ENCODE measurements around the gene GRHPR. TPM values are rescaled to one million over a fixed set of nuclear protein-coding genes. Genes with fewer than 3 reads are reported as not detected.

Gene GRHPR
- total and polyA plus RNA-seq, 8 donors, result 75.2 to 120 (median 103) TPM

DNA sequence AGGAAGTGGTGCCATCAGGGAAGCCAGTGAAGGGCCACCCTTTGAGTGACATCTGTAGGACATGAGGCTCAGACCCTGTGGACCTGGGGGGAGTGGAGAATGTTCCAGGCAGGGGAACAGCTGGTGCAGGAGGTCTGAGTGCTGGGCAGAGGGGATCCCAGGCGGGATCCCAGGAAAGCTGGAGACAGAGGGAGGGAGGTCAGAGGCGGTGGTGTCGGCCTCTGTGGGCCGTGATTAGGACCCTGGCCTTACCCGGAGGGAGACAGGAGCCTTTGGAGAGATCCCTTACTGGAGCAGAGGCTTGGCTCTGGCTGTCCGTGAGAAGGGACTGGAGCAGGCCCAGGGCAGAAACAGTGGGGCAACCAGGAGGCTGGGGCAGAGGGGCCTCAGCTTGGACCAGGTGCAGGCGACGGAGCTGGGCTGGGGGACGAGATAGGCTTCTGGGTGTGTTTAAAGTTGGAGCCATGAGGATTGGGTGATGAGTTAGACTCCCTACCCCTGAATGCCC, 12.1 kb upstream of the GRHPR start:
- no peak for TF ChIP-seq CTCF (IDR thresholded peaks at IDR 0.05)
- no peak overlapping the region for H3K4me3 ChIP-seq
- H3K27me3 ChIP-seq, result no peaks in the 10 kb centered on the region
- H3K36me3 ChIP-seq, result no peaks in the 10 kb centered on the region
- H3K4me1 ChIP-seq, result peaks cover 2 to 6% of the 10 kb centered on the region in 2 donors
- ATAC-seq, result no peak
- no peak for DNase-seq
- no peak overlapping the region for H3K27ac ChIP-seq
- no peaks in the 10 kb centered on the region for H3K9me3 ChIP-seq
- intact Hi-C loops (cut with DNase I), result no loop called here

DNA sequence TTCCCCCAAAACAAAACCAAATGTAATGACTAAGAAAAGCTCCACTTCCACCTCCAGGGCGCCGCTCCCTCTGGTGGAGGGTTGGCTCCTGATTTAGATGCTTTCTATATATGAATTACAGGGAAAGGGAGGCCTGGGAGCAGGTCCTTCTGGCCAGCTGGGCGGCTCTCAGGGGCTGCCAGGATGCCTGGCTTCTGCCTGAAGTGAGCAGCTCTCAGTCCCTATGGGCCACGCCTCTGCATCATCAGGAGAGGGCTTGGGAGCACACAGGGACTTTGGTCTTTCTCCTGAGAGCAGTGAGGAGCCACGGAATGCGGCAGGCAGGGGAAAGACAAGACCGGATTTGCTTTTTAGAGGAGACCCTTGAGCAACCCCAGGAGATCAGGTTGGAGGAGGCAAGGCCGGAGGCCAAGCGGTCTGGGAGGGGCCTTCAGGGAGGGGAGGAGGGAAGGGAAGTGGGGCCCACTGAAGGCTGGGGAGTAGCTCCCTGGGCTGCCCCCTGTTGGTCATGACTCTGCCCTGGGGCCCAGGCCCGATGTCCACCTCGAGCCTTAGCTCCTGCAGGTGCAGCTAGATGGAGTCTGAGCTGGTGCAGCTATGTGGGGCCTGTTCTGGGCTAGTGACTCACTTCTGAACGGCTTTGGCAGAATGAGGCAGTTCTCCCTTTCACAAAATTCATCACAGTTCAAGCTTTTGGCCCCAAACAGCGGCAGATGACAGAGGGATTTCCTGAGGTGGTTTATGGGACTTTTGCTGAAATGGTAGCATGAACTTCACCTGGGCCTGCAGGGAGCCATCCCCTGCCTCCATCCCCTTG, 11.3 kb upstream of the GRHPR start:
- ATAC-seq, result no peak
- intact Hi-C loops (cut with DNase I), result no loop called here

GRCh38 chr9:37412431-37413151, 9.9 kb upstream of the GRHPR start:
- intact Hi-C loops (cut with DNase I), result no loop called here

More for the DNA sequence above, 11.3 kb upstream of the GRHPR start:
- Histone ChIP-seq H3K27me3 (no peaks in the 10 kb centered on the region), H3K9me3 (no peaks in the 10 kb centered on the region), H3K27ac (no peak overlapping the region), H3K4me1 (peaks cover 4 to 6% of the 10 kb centered on the region in 2 donors), H3K36me3 (no peaks in the 10 kb centered on the region), H3K4me3 (no peak overlapping the region)
- DNase-seq, result no peak
- TF ChIP-seq CTCF (IDR thresholded peaks at IDR 0.05), result no peak

DNA sequence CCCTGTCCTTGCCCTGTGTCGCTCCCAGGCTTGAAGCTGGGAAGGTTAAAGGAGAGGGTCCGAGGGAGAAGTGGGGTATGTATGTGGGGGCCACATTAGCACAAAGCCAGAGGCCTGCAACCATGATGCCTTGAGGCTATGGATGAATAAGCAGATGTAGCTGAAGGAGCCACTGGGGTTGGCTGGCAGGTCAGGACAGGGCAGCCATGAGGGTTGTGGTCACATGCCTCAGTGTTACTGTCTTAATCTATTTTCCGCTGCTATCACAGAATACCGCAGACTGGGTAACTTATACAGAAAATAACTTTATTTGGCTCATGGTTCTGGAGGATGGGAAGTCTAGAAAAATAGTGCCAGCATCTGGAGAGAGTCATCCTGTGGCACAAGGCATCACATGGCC, 9.2 kb upstream of the GRHPR start:
- TF ChIP-seq CTCF (IDR thresholded peaks at IDR 0.05), result no peak
- Histone ChIP-seq H3K27ac (no peak overlapping the region), H3K36me3 (no peaks in the 10 kb centered on the region), H3K4me1 (peaks cover 4 to 6% of the 10 kb centered on the region in 2 donors), H3K4me3 (no peak overlapping the region), H3K27me3 (no peaks in the 10 kb centered on the region), H3K9me3 (no peaks in the 10 kb centered on the region)
- ATAC-seq (no peak), DNase-seq (no peak)
- intact Hi-C loops (cut with DNase I), result no loop called here

More at GRCh38 chr9:37412431-37413151, 9.9 kb upstream of the GRHPR start:
- H3K4me1 ChIP-seq, result peaks cover 4 to 6% of the 10 kb centered on the region in 2 donors
- H3K27me3 ChIP-seq, result no peaks in the 10 kb centered on the region
- DNase-seq (peak in 1 of 4 donors; percentile 43), ATAC-seq (no peak)
- no peaks in the 10 kb centered on the region for H3K36me3 ChIP-seq
- H3K9me3 ChIP-seq, result no peaks in the 10 kb centered on the region
- no peak overlapping the region for H3K27ac ChIP-seq
- no peak for TF ChIP-seq CTCF (IDR thresholded peaks at IDR 0.05)
- no peak overlapping the region for H3K4me3 ChIP-seq

- Histone ChIP-seq H3K27ac (no peak overlapping the region), H3K9me3 (no peaks in the 10 kb centered on the region), H3K27me3 (no peaks in the 10 kb centered on the region), H3K4me1 (peaks cover 4 to 6% of the 10 kb centered on the region in 2 donors), H3K4me3 (no peak overlapping the region), H3K36me3 (no peaks in the 10 kb centered on the region)
- no peak for DNase-seq
- no peak for ATAC-seq
- intact Hi-C loops (cut with DNase I), result no loop called here
- no peak for TF ChIP-seq CTCF (IDR thresholded peaks at IDR 0.05)
Measured at GRCh38 chr9:37414503-37414943, 8.0 kb upstream of the GRHPR start.

Data from left lung (tissue), 10 donors.